HG03064 (cell line): ENCODE measurements around the gene MTG2.

Experiments used
- ATAC-seq: cut with Tn5 transposase; IDR thresholded peaks from one replicate; pipeline ENCODE4 v1.9.1; 2021; ENCODE audit warnings: low read depth; ENCODE audit not compliant: unreplicated experiment

The MTG2 gene

GRCh38 chr20:62178316-62179161 is 4.3 kb upstream of the MTG2 start:
- ATAC-seq, result no peak

- no peak for ATAC-seq
Measured at GRCh38 chr20:62179162-62179504, 3.7 kb upstream of the MTG2 start.

GRCh38 chr20:62181808-62182207 is 1.0 kb upstream of the MTG2 start:
- ATAC-seq, result no peak

- no peak for ATAC-seq
Measured at GRCh38 chr20:62183426-62184142, 756 bp downstream of the MTG2 start.

GRCh38 chr20:62186096-62186426 is 3.2 kb downstream of the MTG2 start:
- ATAC-seq, result no peak

GRCh38 chr20:62186887-62187866 is 4.3 kb downstream of the MTG2 start:
- ATAC-seq, result no peak

- no peak for ATAC-seq
Measured at GRCh38 chr20:62190639-62191411, 8.0 kb downstream of the MTG2 start.

- no peak for ATAC-seq
Measured at GRCh38 chr20:62191781-62192559, 9.1 kb downstream of the MTG2 start.

- no peak for ATAC-seq
Measured at GRCh38 chr20:62192635-62193034, 9.8 kb downstream of the MTG2 start.

GRCh38 chr20:62193079-62194025 is 10.5 kb downstream of the MTG2 start:
- no peak for ATAC-seq

GRCh38 chr20:62195075-62195405 is 12.2 kb downstream of the MTG2 start:
- ATAC-seq, result no peak

GRCh38 chr20:62195736-62196135 is 12.9 kb downstream of the MTG2 start:
- no peak for ATAC-seq

GRCh38 chr20:62196286-62196685 is 13.5 kb downstream of the MTG2 start:
- no peak for ATAC-seq

- no peak for ATAC-seq
Measured at GRCh38 chr20:62197311-62197710, 14.5 kb downstream of the MTG2 start.

GRCh38 chr20:62197801-62198200 is 15.0 kb downstream of the MTG2 start:
- ATAC-seq, result no peak

- ATAC-seq, result no peak
Measured at GRCh38 chr20:62198496-62198895, 15.7 kb downstream of the MTG2 start.

GRCh38 chr20:62198931-62199330 is 16.1 kb downstream of the MTG2 start:
- no peak for ATAC-seq

GRCh38 chr20:62200491-62201172 is 17.8 kb downstream of the MTG2 start:
- no peak for ATAC-seq
